M059J (cell line): ENCODE results near the gene BCL10. TPM values are rescaled to one million over a fixed set of nuclear protein-coding genes. Genes with fewer than 3 reads are reported as not detected.
A peak's percentile ranks its signal among the peaks of the same experiment; 100 is the strongest.

Experiments
- DNase-seq: peaks from one replicate; pipeline ENCODE4 v3.0.0-alpha.2; 2012; ENCODE audit warnings: low read depth
- total RNA-seq: library from RNA; depleted of rRNA; stranded (reverse); fragments of >200 nt; shearing (Covaris generic); gene quantifications from 2 replicates; pipeline ENCODE4 v1.2.3, GENCODE V29; 2014; rRNA removed

The BCL10 gene
- total RNA-seq, result 35.6 and 42.2 TPM in 2 replicates

GRCh38 chr1:85276215-85276977 lies at the start of gene BCL10:
Gene BCL10 (minus strand): TSS chr1:85276632. CDS start chr1:85276352, 280 bp downstream.
- peak; percentile 99 for DNase-seq

- DNase-seq, result peak; percentile 65
Observed at GRCh38 chr1:85325920-85326319, 49.5 kb upstream of the BCL10 start.

GRCh38 chr1:85323770-85324169 lies 47.3 kb upstream of the BCL10 start:
- DNase-seq, result peak; percentile 52

DNA sequence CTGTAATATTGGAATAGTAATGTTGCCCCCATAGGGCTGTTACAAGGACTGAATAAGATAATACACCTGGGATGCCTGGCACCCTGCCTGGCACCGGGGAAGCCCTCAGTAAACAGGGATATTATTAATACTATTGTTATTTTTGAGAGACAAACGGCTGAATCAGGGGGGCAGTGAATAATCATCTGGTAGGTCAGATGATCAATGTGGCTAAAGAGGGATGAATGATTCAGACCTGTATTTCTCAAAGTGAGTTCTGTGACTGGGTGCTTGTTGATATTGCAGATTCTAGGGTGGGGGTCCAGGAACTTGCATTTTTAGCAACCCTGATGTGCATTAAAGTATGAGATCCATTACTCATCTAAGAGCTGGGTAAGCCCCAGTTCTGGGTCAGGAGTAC lies 46.2 kb upstream of the BCL10 start:
- DNase-seq, result peak; percentile 52

GRCh38 chr1:85321237-85321964 lies 45.0 kb upstream of the BCL10 start:
- peak; percentile 97 for DNase-seq

- peak; percentile 82 for DNase-seq
Observed at GRCh38 chr1:85320371-85321131, 44.1 kb upstream of the BCL10 start.

- no peak for DNase-seq
Observed at GRCh38 chr1:85319931-85320330, 43.5 kb upstream of the BCL10 start.

- DNase-seq, result no peak
Observed at GRCh38 chr1:85319491-85319890, 43.1 kb upstream of the BCL10 start.

DNA sequence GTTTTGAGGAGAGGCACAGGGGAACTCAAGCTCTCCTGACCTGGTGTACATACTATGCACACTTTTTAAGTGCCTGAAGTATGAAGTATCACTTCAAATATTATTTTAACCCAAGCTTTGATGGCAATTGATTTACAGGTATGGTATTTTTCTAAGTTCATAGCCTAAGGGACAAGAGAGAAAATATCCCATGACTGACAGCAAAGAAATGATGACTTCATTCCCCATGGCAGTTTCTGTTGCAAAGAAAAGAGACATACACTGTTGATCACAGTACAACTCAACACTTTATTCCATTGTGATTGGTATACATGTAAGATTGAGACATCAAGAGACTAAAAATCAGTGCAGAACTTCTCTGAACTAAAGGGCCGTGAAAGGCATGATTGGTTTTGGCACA lies 41.8 kb upstream of the BCL10 start:
- peak; percentile 38 for DNase-seq

DNA sequence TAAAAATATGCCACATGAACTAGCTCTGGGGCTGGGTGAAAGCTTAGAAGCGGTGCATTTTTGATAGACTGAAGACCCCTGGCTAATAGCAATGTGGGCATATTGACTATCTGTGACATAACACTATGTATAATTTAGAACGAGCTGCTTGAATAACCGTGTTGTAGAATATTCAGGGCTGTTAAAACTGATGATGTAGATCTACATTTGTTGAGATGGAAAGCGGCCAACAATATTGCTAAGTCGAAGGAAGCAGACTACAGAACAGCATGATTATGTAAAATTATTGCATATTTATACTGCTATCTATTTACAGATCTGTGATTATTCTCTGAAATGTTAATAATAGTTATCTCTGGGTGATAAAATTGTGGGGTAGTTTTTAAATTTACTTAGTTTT lies 41.1 kb upstream of the BCL10 start:
- no peak for DNase-seq

GRCh38 chr1:85316321-85316720 lies 39.9 kb upstream of the BCL10 start:
- DNase-seq, result no peak

- DNase-seq, result no peak
Observed at GRCh38 chr1:85315789-85316188, 39.4 kb upstream of the BCL10 start.

DNA sequence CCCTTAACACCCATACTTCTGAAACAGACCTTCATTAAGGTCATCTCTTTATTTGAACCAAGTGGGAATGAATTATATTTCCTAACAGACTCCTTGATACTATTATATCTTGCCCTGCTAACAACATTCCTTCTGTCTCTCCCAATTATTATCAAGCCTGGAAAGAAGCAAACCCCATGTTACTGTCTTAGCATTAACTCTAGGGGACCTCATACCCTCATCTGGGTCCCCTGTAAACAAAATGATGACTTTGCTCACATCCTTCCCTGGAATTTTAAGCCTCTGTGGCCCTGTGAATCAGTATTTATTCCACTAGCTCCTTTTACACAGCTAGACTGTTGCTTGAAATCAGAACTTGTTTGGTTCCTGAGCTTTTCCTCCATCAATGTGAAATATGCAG lies 38.3 kb upstream of the BCL10 start:
- DNase-seq, result peak; percentile 72

DNA sequence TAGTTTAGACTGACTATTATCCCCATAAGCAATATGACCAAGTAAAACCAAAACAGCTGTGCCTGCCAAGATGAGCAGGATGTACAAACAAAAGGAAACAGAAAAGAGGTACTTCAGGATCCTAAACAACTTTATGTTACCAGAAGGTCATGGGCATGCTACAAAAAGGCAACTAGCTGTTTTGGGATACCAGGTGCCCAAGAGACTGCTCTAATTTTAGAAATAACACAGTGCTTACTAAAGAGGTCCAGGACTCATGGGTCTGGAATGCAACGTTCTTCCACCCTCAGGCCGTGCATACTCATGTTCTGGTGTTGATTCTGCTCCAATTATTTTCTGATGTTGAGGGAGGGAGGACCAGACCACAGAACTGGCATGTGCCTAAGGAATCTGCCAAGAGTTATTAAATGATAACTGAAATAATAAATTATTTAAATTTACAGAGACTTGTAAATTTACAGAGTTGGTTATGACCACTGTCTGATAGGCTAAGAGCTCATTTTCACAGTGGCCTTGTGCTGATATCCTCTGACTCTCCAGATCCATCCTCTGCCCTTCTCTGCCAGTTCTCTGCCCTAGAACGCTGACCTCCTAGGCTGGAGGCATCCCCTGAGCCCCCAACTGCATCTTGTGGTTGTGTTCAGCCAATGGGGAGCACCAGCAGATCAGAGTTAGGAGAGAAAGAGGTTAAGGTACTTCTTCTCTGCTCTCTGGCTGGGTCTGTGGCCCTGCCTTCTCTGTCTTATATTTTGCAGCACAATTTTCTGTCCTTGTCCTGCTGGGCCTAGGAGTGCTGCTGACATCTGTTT lies 37.7 kb upstream of the BCL10 start:
- peak; percentile 98 for DNase-seq

GRCh38 chr1:85311818-85312217 lies 35.4 kb upstream of the BCL10 start:
- peak; percentile 54 for DNase-seq

- DNase-seq, result no peak
Observed at GRCh38 chr1:85308833-85309350, 32.5 kb upstream of the BCL10 start.

- DNase-seq, result peak; percentile 87
Observed at GRCh38 chr1:85307987-85308832, 31.8 kb upstream of the BCL10 start.

DNA sequence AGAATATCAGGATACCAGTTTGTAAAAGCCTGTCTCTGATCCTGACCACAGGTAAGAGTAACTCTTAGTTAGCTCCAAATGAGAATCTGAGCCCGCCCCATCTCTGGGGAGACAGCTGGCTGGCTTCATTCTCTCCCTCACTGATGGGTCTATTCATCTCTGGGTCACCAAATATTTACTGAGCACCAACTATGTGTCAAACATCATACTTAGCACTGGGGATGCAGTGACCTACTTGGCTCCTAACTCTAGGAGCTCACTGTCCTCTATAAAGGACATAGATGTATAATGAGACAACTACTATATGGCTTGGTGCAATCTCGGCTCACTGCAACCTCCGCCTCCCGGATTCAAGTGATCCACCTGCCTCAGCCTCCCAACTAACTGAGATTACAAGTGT lies 29.8 kb upstream of the BCL10 start:
- no peak for DNase-seq

- DNase-seq, result no peak
Observed at GRCh38 chr1:85303440-85304162, 27.2 kb upstream of the BCL10 start.

- no peak for DNase-seq
Observed at GRCh38 chr1:85300140-85300539, 23.7 kb upstream of the BCL10 start.
